ENCODE data around the gene OSBP2. TPM values are rescaled to one million over a fixed set of nuclear protein-coding genes. Genes with fewer than 3 reads are reported as not detected.

The OSBP2 gene
- total RNA-seq, 1 donor = 11.1 TPM

- no peak for DNase-seq (ENCODE audit: low read depth)
- no peak overlapping the region for H3K4me3 ChIP-seq (ENCODE audit: low read depth, low read length)
- TF ChIP-seq, protein P1, sequence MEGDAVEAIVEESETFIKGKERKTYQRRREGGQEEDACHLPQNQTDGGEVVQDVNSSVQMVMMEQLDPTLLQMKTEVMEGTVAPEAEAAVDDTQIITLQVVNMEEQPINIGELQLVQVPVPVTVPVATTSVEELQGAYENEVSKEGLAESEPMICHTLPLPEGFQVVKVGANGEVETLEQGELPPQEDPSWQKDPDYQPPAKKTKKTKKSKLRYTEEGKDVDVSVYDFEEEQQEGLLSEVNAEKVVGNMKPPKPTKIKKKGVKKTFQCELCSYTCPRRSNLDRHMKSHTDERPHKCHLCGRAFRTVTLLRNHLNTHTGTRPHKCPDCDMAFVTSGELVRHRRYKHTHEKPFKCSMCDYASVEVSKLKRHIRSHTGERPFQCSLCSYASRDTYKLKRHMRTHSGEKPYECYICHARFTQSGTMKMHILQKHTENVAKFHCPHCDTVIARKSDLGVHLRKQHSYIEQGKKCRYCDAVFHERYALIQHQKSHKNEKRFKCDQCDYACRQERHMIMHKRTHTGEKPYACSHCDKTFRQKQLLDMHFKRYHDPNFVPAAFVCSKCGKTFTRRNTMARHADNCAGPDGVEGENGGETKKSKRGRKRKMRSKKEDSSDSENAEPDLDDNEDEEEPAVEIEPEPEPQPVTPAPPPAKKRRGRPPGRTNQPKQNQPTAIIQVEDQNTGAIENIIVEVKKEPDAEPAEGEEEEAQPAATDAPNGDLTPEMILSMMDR (IDR thresholded peaks at IDR 0.05; ENCODE audit: insufficient read depth, low read length) = no peak
Measured at GRCh38 chr22:30824096-30824495, 129.4 kb downstream of the OSBP2 start.

DNA sequence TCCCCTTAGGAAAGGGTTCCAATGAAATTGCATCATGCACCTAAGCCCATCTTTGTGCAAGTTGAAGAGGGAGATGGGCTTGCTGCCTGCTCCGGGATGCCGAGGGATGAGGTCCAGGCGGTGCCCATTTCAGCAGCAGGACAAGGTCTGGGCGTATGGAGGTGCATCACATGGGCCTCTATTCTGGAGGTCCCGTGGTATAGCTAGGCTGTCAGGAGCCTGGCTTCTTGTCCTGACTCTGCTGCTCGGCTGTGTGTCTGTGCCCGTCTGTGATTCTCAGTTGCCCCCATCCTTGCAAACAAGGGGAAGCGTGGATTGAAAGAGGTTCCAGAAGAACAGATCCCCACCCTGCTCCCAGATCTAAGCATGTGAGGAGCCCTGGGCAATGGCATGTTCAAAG is 130.0 kb downstream of the OSBP2 start:
- no peak overlapping the region for H3K4me3 ChIP-seq (ENCODE audit: low read depth, low read length)
- DNase-seq (ENCODE audit: low read depth) = no peak
- TF ChIP-seq, protein P1 (IDR thresholded peaks at IDR 0.05; ENCODE audit: insufficient read depth, low read length) = no peak

DNA sequence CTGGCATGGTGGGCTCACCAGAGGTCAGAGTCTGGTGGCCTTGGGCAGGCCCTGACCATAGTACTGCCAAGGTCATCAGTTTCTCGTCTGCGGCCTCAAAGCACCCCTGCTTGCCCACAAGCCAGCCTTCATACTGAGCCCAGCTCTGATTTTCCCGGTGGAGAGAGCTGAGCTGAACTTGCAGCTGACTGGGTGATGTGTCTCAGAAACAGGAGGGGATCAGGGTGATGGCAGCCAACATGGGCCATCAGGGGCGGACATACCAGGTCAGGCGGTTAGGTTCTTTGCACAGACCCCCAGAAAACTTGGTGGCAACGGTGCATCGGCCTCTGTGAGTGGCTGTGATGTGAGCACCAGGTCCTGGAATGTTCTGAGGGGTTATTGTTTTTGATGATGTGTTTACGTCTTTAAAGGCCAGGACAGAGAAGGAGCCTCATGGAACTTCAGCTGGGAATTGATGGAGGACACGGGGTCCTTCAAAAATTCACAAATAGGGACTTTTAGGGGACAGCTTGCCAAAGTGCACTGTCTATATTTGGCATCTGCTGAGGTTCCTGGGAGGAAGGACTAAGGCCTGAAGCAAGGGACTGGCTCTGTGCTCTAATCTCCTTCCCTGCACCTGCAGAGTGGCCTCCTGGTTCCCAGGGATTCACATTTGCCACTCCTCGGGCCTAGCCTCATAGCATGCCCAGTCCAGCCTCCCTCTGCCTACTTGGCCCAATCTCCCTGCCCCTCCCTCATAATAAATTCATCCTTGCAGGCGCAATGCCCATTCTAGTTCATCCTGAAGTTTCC is 131.2 kb downstream of the OSBP2 start:
- no peak overlapping the region for H3K4me3 ChIP-seq (ENCODE audit: low read depth, low read length)
- TF ChIP-seq, protein P1 (IDR thresholded peaks at IDR 0.05; ENCODE audit: insufficient read depth, low read length) = no peak
- no peak for DNase-seq (ENCODE audit: low read depth)

DNA sequence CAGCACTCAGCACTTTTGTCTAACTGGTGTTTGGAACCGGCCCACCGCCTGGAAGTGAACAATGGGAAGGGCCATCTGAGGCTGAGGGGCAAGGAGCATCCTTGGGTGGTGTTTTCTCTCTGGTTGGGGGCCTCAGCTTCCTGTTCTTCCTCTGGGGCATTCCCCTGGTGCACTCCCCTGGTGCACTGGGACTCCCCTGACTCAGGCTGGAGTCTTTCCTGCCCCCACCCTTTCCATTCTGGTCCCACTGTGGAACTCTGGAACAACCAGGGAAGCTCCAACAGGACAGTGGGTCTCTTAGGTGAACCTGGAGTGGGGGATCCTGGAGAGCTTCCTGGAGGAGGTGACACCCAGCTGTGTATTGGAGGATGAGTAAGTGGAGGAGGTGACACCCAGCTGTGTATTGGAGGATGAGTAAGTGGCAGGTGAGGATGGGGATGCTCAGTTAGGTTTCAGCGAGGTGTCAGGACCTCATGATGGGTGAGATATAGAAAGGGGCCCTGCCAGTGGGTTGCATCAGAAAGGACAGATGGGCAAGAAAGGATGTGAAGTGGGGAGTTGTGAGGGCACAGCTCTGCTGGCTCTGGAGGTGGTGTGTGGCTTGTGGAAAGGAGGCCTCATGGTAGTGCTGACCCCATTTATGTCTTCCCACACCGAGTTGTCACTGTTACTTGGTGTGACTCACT is 132.1 kb downstream of the OSBP2 start:
- TF ChIP-seq, protein P1 (IDR thresholded peaks at IDR 0.05; ENCODE audit: insufficient read depth, low read length) = no peak
- no peak for DNase-seq (ENCODE audit: low read depth)
- H3K4me3 ChIP-seq (ENCODE audit: low read depth, low read length) = no peak overlapping the region

DNA sequence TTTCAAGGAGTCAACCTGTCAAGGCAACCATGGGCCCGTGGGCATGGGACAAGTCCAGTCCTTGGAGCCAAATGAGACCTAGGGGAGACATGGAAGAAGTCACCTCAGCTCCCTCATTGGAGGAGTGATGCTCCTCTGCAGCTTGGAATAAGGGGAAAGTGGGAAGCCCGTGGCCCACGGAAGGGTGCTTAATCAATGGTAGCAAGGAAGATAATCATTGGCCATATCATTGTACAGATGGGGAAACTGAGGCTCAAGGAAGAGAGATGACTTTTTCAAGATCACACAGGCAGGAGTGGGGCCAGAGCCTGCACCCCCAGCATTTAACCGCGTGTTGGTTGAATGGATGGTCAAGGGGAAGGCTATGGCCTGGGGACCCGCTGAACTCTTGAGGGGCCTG is 133.0 kb downstream of the OSBP2 start:
- no peak overlapping the region for H3K4me3 ChIP-seq (ENCODE audit: low read depth, low read length)
- DNase-seq (ENCODE audit: low read depth) = no peak
- TF ChIP-seq, protein P1 (IDR thresholded peaks at IDR 0.05; ENCODE audit: insufficient read depth, low read length) = no peak

GRCh38 chr22:30828187-30829155 is 133.8 kb downstream of the OSBP2 start:
- H3K4me3 ChIP-seq (ENCODE audit: low read depth, low read length) = no peak overlapping the region
- DNase-seq (ENCODE audit: low read depth) = no peak

More at GRCh38 chr22:30828187-30829155, 133.8 kb downstream of the OSBP2 start:
- TF ChIP-seq, protein P1 (IDR thresholded peaks at IDR 0.05; ENCODE audit: insufficient read depth, low read length) = no peak
